Panc1 (cell line): ENCODE measurements around the gene NEUROG1. TPM values are rescaled to one million over a fixed set of nuclear protein-coding genes. Genes with fewer than 3 reads are reported as not detected.

ENCODE experiments used
- ATAC-seq: fragments of 200-7000 bp; cut with Tn5 transposase; 2 replicates; pipeline ENCODE4 v1.9.1; 2020; ENCODE audit warnings: mild to moderate bottlenecking, moderate library complexity
- BruUV-seq: library from RNA; stranded (reverse); fragments of 400-500 nt; replicated peaks from 2 replicates; lab custom pipeline; 2021; lab: Mats Ljungman, UMichigan
- CTCF ChIA-PET: fragments of 300-600 bp; sonication (Branson Sonifier 250); formaldehyde crosslinking; loops from one replicate; lab custom pipeline; 2022; ENCODE audit warnings: antibody characterized with exemption; lab: Charles Lee
- POLR2A ChIA-PET: fragments of 300-600 bp; sonication (Branson Sonifier 250); formaldehyde crosslinking; loops from one replicate; lab custom pipeline; 2022; ENCODE audit warnings: antibody characterized with exemption; lab: Charles Lee
- DNase-seq: peaks from one replicate; pipeline ENCODE4 v3.0.0-alpha.2; 2010; ENCODE audit warnings: low read depth, low spot score
- H3K27ac ChIP-seq: 2 replicates; pipeline ENCODE4 v1.5.1; 2011; ENCODE audit warnings: mild to moderate bottlenecking, low read length, inconsistent platforms
- H3K27me3 ChIP-seq: fragments of 200-500 bp; sonication (Bioruptor generic); 2 replicates; pipeline ENCODE4 v1.6.0; 2014; ENCODE audit warnings: low read length, inconsistent platforms; ENCODE audit not compliant: control insufficient read depth, insufficient read depth
- H3K36me3 ChIP-seq: fragments of 200-500 bp; sonication (Bioruptor generic); 2 replicates; pipeline ENCODE4 v1.5.1; 2014; ENCODE audit warnings: inconsistent platforms, mild to moderate bottlenecking, low read length, moderate library complexity; ENCODE audit not compliant: control insufficient read depth, insufficient read depth
- H3K4me1 ChIP-seq: 2 replicates; pipeline ENCODE4 v1.5.1; 2011; ENCODE audit warnings: inconsistent platforms, mild to moderate bottlenecking, low read length, moderate library complexity; ENCODE audit not compliant: control insufficient read depth, insufficient read depth
- H3K4me3 ChIP-seq, 2 experiments: 2 replicates each; pipeline ENCODE4 v1.5.1; 2011 to 2012; ENCODE audit warnings: low read depth in 2 of 2, low read length in 2 of 2, mild to moderate bottlenecking in 2 of 2, inconsistent platforms in 1 of 2, moderate library complexity in 1 of 2
- H3K9me3 ChIP-seq: fragments of 200-500 bp; sonication (Bioruptor generic); 2 replicates; pipeline ENCODE4 v1.5.1; 2014; ENCODE audit warnings: low read depth, mild to moderate bottlenecking, inconsistent platforms, low read length, moderate library complexity; ENCODE audit not compliant: control insufficient read depth, insufficient read depth
- POLR2AphosphoS5 ChIP-seq: IDR thresholded peaks from 2 replicates; pipeline ENCODE4 v1.6.1; 2012; ENCODE audit warnings: mild to moderate bottlenecking, low read depth, low read length, moderate library complexity
- SIN3A ChIP-seq: IDR thresholded peaks from 2 replicates; pipeline ENCODE4 v1.6.1; 2012; ENCODE audit warnings: low read depth, mild to moderate bottlenecking, low read length, moderate library complexity, borderline replicate concordance; ENCODE audit not compliant: insufficient read depth
- TCF7L2 ChIP-seq: IDR thresholded peaks from 2 replicates; pipeline ENCODE4 v1.6.1; 2011; ENCODE audit warnings: mild to moderate bottlenecking, low read depth, low read length, inconsistent platforms
- in situ Hi-C: cut with HindIII; loops from 2 replicates; pipeline ENCODE4 v1.10.0; 2016; ENCODE audit warnings: low sequenced_read_pairs, low pct_unique_long_range_greater_than_20kb
- intact Hi-C: fragments of 100-400 bp; cut with micrococcal nuclease; formaldehyde crosslinking; loops from one replicate; pipeline ENCODE4 v1.10.0; 2022; ENCODE audit not compliant: unreplicated experiment
- total RNA-seq: library from RNA; stranded (reverse); gene quantifications from one replicate; pipeline ENCODE4 v1.2.1, GENCODE V29; 2021; ENCODE audit not compliant: unreplicated experiment
- TF ChIP-seq, protein P1 (sequence below): fragments of 450-650 bp; IDR thresholded peaks from 2 replicates; pipeline ENCODE4 v1.5.1; 2017; ENCODE audit warnings: mild to moderate bottlenecking
- TF ChIP-seq, protein P2 (sequence below), 2 experiments: IDR thresholded peaks; 2 replicates each; pipeline ENCODE4 v1.6.1; 2011 to 2012; ENCODE audit warnings: low read depth in 2 of 2, control low read depth in 1 of 2, low read length in 1 of 2, mild to moderate bottlenecking in 1 of 2, moderate library complexity in 1 of 2; ENCODE audit not compliant: insufficient read depth in 1 of 2

The NEUROG1 gene
- total RNA-seq, 1 experiment from 2014 or later: not detected

DNA sequence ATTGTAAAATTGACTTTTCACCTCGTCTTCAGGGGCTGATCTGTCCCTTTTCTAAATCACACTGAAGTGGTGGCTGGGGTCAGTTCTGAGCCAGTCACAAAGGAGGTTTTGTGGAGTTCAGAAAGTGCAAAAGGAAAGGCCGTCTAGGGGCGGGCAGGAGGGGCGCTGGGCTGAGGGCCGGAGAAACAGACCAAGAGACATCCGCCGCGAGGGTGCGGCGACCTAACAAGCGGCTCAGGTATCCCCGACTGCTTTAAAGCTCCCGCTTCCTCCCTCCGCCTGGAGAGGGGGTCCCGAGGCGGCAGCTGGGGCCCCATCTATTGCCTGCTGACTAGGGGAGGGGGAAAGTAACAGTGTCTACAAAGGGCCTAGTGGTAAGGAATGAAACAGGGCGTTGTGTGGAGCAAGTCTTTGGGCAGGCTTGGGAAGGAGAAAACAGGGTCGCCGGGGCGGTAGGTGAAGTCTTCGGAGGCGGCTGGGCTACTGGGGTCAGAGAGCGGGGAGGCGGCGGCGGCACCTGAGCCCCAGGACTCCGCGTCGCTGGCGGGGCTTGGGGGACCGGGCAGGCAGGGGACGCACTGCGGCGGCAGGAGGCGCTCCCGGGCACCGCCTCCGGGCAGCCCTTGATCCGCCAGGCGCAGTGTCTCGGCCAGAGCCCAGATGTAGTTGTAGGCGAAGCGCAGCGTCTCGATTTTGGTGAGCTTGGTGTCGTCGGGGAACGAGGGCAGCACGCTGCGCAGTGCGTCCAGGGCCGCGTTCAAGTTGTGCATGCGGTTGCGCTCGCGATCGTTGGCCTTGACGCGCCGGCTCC is 950 bp downstream of the NEUROG1 start:
- Histone ChIP-seq H3K27ac (no peak overlapping the region), H3K27me3 (peaks cover 41% of the 10 kb centered on the region), H3K36me3 (no peaks in the 10 kb centered on the region), H3K9me3 (no peaks in the 10 kb centered on the region), H3K4me3 (no peak overlapping the region), H3K4me1 (no peaks in the 10 kb centered on the region)
- intact Hi-C loops (no loop called here), in situ Hi-C loops (no loop called here)
- no peak for TF ChIP-seq POLR2AphosphoS5
- TF ChIP-seq, protein P1, sequence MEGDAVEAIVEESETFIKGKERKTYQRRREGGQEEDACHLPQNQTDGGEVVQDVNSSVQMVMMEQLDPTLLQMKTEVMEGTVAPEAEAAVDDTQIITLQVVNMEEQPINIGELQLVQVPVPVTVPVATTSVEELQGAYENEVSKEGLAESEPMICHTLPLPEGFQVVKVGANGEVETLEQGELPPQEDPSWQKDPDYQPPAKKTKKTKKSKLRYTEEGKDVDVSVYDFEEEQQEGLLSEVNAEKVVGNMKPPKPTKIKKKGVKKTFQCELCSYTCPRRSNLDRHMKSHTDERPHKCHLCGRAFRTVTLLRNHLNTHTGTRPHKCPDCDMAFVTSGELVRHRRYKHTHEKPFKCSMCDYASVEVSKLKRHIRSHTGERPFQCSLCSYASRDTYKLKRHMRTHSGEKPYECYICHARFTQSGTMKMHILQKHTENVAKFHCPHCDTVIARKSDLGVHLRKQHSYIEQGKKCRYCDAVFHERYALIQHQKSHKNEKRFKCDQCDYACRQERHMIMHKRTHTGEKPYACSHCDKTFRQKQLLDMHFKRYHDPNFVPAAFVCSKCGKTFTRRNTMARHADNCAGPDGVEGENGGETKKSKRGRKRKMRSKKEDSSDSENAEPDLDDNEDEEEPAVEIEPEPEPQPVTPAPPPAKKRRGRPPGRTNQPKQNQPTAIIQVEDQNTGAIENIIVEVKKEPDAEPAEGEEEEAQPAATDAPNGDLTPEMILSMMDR: no peak
- TF ChIP-seq SIN3A: no peak
- TF ChIP-seq, protein P2, sequence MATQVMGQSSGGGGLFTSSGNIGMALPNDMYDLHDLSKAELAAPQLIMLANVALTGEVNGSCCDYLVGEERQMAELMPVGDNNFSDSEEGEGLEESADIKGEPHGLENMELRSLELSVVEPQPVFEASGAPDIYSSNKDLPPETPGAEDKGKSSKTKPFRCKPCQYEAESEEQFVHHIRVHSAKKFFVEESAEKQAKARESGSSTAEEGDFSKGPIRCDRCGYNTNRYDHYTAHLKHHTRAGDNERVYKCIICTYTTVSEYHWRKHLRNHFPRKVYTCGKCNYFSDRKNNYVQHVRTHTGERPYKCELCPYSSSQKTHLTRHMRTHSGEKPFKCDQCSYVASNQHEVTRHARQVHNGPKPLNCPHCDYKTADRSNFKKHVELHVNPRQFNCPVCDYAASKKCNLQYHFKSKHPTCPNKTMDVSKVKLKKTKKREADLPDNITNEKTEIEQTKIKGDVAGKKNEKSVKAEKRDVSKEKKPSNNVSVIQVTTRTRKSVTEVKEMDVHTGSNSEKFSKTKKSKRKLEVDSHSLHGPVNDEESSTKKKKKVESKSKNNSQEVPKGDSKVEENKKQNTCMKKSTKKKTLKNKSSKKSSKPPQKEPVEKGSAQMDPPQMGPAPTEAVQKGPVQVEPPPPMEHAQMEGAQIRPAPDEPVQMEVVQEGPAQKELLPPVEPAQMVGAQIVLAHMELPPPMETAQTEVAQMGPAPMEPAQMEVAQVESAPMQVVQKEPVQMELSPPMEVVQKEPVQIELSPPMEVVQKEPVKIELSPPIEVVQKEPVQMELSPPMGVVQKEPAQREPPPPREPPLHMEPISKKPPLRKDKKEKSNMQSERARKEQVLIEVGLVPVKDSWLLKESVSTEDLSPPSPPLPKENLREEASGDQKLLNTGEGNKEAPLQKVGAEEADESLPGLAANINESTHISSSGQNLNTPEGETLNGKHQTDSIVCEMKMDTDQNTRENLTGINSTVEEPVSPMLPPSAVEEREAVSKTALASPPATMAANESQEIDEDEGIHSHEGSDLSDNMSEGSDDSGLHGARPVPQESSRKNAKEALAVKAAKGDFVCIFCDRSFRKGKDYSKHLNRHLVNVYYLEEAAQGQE (IDR thresholded peaks at IDR 0.05; ENCODE audit: insufficient read depth in 1 of 2, low read depth in 2 of 2, low read length in 1 of 2): no peak
- TF ChIP-seq TCF7L2: no peak
- DNase-seq (no peak), ATAC-seq (no peak)
- POLR2A ChIA-PET: no interaction called here
- CTCF ChIA-PET: no interaction called here
- BruUV-seq: no TSS peak

DNA sequence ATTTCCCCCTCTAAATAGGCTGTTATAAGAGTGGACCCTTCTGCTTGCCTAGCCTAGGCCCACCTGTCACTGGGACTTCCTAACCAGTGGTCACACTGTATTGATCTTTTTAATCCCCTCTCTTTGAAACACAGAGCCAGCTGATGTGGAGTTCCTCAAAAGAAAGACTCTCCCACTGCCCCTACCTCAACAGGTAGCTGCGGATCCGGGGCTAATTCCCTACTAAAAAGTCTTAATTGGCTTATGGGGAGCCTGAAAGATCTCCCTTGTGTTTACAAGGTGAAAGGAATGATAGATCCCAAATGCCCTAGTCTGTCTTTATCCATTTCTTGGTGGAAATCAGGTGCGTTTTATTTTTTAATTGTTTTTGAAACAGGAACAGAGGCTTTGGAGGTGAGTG is 2.0 kb downstream of the NEUROG1 start:
- ChIA-PET POLR2A (no interaction called here), CTCF (no interaction called here)
- intact Hi-C loops (no loop called here), in situ Hi-C loops (no loop called here)
- no peaks in the 10 kb centered on the region for H3K36me3 ChIP-seq
- BruUV-seq: no TSS peak
- peaks cover 41% of the 10 kb centered on the region for H3K27me3 ChIP-seq
- DNase-seq (no peak), ATAC-seq (no peak)
- no peaks in the 10 kb centered on the region for H3K4me1 ChIP-seq
- TF ChIP-seq, protein P2 (IDR thresholded peaks at IDR 0.05; ENCODE audit: insufficient read depth in 1 of 2, low read depth in 2 of 2, low read length in 1 of 2): no peak
- no peak for TF ChIP-seq POLR2AphosphoS5
- no peak for TF ChIP-seq SIN3A
- no peak for TF ChIP-seq TCF7L2
- TF ChIP-seq, protein P1: no peak
- no peaks in the 10 kb centered on the region for H3K9me3 ChIP-seq
- H3K4me3 ChIP-seq: no peak overlapping the region
- H3K27ac ChIP-seq: no peak overlapping the region
